GM19452 (cell line): ENCODE measurements around the gene RPS19BP1.

Experiments
- ATAC-seq: cut with Tn5 transposase; IDR thresholded peaks from one replicate; pipeline ENCODE4 v1.9.1; 2021; ENCODE audit not compliant: unreplicated experiment

Gene RPS19BP1

GRCh38 chr22:39559456-39560105, 27.0 kb upstream of the RPS19BP1 start:
- ATAC-seq: no peak

- no peak for ATAC-seq
These were observed 26.4 kb upstream of the RPS19BP1 start for GRCh38 chr22:39558950-39559349.

- no peak for ATAC-seq
These were observed 25.7 kb upstream of the RPS19BP1 start for GRCh38 chr22:39558254-39558727.

- ATAC-seq: no peak
These were observed 24.7 kb upstream of the RPS19BP1 start for GRCh38 chr22:39556970-39557841.

- no peak for ATAC-seq
These were observed 21.6 kb upstream of the RPS19BP1 start for GRCh38 chr22:39554151-39554550.

GRCh38 chr22:39553429-39553828, 20.9 kb upstream of the RPS19BP1 start:
- no peak for ATAC-seq

GRCh38 chr22:39547587-39547947, 15.0 kb upstream of the RPS19BP1 start:
- ATAC-seq: no peak

GRCh38 chr22:39546889-39547586, 14.5 kb upstream of the RPS19BP1 start:
- ATAC-seq: no peak

GRCh38 chr22:39545386-39546365, 13.1 kb upstream of the RPS19BP1 start:
- no peak for ATAC-seq

GRCh38 chr22:39543095-39543494, 10.5 kb upstream of the RPS19BP1 start:
- ATAC-seq: no peak

- ATAC-seq: no peak
These were observed 5.4 kb upstream of the RPS19BP1 start for GRCh38 chr22:39537975-39538374.

GRCh38 chr22:39536711-39537110, 4.2 kb upstream of the RPS19BP1 start:
- ATAC-seq: no peak

- ATAC-seq: no peak
These were observed 3.4 kb upstream of the RPS19BP1 start for GRCh38 chr22:39535831-39536449.

- ATAC-seq: no peak
These were observed 2.8 kb upstream of the RPS19BP1 start for GRCh38 chr22:39535357-39535725.

GRCh38 chr22:39534591-39535356, 2.2 kb upstream of the RPS19BP1 start:
- no peak for ATAC-seq

- no peak for ATAC-seq
These were observed 1.6 kb upstream of the RPS19BP1 start for GRCh38 chr22:39534092-39534506.

- ATAC-seq: no peak
These were observed 1.7 kb downstream of the RPS19BP1 start for GRCh38 chr22:39530692-39531331.

GRCh38 chr22:39530116-39530515, 2.4 kb downstream of the RPS19BP1 start:
- ATAC-seq: no peak

GRCh38 chr22:39529487-39529851, 3.1 kb downstream of the RPS19BP1 start:
- no peak for ATAC-seq
